Measurements from ENCODE around the gene POPDC3.

- TF ChIP-seq CREB1 (IDR thresholded peaks at IDR 0.05; ENCODE audit: low read depth): no peak
- TF ChIP-seq EP300 (IDR thresholded peaks at IDR 0.05; ENCODE audit: borderline replicate concordance): no peak
- TF ChIP-seq TCF12 (IDR thresholded peaks at IDR 0.05; ENCODE audit: low read depth): no peak
- TF ChIP-seq, protein P1, sequence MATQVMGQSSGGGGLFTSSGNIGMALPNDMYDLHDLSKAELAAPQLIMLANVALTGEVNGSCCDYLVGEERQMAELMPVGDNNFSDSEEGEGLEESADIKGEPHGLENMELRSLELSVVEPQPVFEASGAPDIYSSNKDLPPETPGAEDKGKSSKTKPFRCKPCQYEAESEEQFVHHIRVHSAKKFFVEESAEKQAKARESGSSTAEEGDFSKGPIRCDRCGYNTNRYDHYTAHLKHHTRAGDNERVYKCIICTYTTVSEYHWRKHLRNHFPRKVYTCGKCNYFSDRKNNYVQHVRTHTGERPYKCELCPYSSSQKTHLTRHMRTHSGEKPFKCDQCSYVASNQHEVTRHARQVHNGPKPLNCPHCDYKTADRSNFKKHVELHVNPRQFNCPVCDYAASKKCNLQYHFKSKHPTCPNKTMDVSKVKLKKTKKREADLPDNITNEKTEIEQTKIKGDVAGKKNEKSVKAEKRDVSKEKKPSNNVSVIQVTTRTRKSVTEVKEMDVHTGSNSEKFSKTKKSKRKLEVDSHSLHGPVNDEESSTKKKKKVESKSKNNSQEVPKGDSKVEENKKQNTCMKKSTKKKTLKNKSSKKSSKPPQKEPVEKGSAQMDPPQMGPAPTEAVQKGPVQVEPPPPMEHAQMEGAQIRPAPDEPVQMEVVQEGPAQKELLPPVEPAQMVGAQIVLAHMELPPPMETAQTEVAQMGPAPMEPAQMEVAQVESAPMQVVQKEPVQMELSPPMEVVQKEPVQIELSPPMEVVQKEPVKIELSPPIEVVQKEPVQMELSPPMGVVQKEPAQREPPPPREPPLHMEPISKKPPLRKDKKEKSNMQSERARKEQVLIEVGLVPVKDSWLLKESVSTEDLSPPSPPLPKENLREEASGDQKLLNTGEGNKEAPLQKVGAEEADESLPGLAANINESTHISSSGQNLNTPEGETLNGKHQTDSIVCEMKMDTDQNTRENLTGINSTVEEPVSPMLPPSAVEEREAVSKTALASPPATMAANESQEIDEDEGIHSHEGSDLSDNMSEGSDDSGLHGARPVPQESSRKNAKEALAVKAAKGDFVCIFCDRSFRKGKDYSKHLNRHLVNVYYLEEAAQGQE (IDR thresholded peaks at IDR 0.05; ENCODE audit: low read depth): no peak
- TF ChIP-seq MAX (IDR thresholded peaks at IDR 0.05): no peak
- no peak for TF ChIP-seq RAD21 (IDR thresholded peaks at IDR 0.05; ENCODE audit: low read depth)
- TF ChIP-seq TEAD4 (IDR thresholded peaks at IDR 0.05): no peak
- TF ChIP-seq USF1 (IDR thresholded peaks at IDR 0.05): no peak
These were observed 13.8 kb upstream of the POPDC3 start for GRCh38 chr6:105193647-105194046.
